C4-2B (cell line): ENCODE data around the gene MAP1B.

Experiments
- H3K27ac ChIP-seq: fragments of 450-650 bp; 2 replicates; pipeline ENCODE4 v1.5.1; 2017
- ZFX ChIP-seq: fragments of 450-650 bp; IDR thresholded peaks from 2 replicates; pipeline ENCODE4 v1.6.1; 2017
- TF ChIP-seq, protein P1 (sequence below): fragments of 450-650 bp; conservative IDR thresholded peaks from 2 replicates; pipeline ENCODE4 v1.5.1; 2017; ENCODE audit warnings: mild to moderate bottlenecking

The MAP1B gene

GRCh38 chr5:72251386-72251785 is 144.1 kb downstream of the MAP1B start:
- TF ChIP-seq, protein P1, sequence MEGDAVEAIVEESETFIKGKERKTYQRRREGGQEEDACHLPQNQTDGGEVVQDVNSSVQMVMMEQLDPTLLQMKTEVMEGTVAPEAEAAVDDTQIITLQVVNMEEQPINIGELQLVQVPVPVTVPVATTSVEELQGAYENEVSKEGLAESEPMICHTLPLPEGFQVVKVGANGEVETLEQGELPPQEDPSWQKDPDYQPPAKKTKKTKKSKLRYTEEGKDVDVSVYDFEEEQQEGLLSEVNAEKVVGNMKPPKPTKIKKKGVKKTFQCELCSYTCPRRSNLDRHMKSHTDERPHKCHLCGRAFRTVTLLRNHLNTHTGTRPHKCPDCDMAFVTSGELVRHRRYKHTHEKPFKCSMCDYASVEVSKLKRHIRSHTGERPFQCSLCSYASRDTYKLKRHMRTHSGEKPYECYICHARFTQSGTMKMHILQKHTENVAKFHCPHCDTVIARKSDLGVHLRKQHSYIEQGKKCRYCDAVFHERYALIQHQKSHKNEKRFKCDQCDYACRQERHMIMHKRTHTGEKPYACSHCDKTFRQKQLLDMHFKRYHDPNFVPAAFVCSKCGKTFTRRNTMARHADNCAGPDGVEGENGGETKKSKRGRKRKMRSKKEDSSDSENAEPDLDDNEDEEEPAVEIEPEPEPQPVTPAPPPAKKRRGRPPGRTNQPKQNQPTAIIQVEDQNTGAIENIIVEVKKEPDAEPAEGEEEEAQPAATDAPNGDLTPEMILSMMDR = no peak
- no peak for TF ChIP-seq ZFX
- no peak overlapping the region for H3K27ac ChIP-seq

DNA sequence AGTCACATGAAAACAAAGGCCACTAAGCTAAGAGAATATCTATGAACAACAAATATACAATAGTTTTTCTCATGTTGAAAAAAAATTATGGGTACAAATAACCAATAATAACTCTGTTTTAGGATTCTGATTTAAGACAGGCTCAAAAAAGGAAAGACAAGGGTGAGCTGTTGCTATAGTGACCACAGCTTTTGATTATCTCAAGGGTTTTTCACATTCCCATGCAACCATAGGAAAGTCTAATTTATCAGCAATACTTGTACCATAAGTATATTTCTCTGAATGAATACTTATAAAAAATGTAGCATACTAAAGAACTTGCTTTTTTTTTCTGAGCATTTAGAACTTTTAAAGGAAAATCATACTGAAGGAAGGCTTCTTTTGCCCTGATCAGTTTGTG is 144.7 kb downstream of the MAP1B start:
- no peak overlapping the region for H3K27ac ChIP-seq
- TF ChIP-seq, protein P1 = no peak
- no peak for TF ChIP-seq ZFX

GRCh38 chr5:72252574-72253155 is 145.4 kb downstream of the MAP1B start:
- TF ChIP-seq, protein P1 = no peak
- no peak for TF ChIP-seq ZFX
- H3K27ac ChIP-seq = no peak overlapping the region

GRCh38 chr5:72255237-72255636 is 148.0 kb downstream of the MAP1B start:
- TF ChIP-seq ZFX = no peak
- TF ChIP-seq, protein P1 = no peak

DNA sequence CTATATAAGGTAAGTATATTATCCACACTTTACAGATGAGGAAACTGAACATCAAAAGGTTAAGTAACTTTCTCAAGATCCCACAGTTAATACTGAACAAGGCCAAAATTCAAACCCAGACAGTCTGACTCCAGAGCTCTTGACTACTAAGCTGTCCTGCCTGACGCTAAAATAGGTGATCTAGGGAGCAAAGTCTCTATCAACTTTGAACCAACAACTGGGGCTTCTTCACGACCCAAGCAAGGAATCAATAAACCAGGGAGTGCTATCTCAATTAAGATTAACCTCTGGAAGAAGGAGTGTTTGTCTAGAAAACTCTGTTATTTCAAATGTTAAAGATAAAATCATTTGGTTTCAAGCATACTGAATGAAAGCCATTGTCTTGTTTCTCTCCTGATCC is 148.4 kb downstream of the MAP1B start:
- TF ChIP-seq, protein P1 = no peak
- TF ChIP-seq ZFX = no peak
- H3K27ac ChIP-seq = no peak overlapping the region

More at GRCh38 chr5:72255237-72255636, 148.0 kb downstream of the MAP1B start:
- no peak overlapping the region for H3K27ac ChIP-seq

GRCh38 chr5:72256536-72256935 is 149.3 kb downstream of the MAP1B start:
- H3K27ac ChIP-seq = no peak overlapping the region
- TF ChIP-seq, protein P1 = no peak
- TF ChIP-seq ZFX = no peak
